ENCODE data around the gene BBX.

DNA sequence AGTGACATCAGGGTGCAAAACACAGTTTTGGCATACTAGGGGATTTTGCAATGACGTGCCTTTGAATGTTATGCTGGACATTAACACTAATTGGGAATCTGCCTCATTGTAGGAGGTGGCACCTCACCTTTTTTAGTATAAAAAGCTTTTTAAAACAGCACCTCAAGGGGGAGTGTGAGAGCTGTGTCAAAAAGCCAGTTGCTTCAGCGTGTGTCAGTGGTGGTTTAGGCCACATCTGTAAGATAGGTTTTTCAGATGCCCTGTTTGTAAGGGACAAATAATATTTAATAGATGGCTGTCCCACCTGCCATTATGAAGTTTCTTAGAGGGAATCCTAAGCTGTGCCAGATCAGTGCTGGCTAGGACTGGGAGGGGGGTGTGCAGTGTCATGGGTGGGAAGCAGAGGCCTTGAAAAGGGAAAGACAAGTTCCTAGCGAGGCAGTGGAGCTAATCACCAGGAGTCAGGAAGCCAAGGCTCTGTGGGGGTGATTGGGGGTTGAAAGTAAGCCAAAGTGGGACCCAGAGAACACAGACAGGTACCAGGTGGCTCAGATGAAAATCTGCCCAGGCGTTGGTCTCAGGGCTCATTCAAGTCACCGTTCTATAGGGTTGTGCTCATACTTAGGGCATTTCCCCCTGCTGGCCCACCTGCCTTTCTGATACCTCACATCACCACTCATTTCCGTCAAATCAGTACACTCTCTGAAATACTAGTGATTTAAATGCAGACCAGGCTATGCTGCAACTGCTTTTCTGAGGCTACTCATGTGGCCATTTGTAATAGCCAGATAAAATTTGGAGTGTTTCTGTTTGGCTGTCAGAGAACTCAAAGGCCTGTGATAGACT lies 120.5 kb downstream of the BBX start:
- TF ChIP-seq POLR2A (IDR thresholded peaks at IDR 0.05; ENCODE audit: low read depth, low read length) (no peak), SPI1 (IDR thresholded peaks at IDR 0.05; ENCODE audit: low read depth, low read length) (no peak), TAF1 (IDR thresholded peaks at IDR 0.05; ENCODE audit: low read depth, low read length) (no peak), POLR2AphosphoS5 (IDR thresholded peaks at IDR 0.05; ENCODE audit: low read depth, low read length) (no peak), POU2F2 (IDR thresholded peaks at IDR 0.05; ENCODE audit: low read depth, low read length) (no peak), PAX5 (IDR thresholded peaks at IDR 0.05; ENCODE audit: insufficient read depth, low read length, severe bottlenecking) (no peak)
